ENCODE data around the gene IFT122. TPM values are rescaled to one million over a fixed set of nuclear protein-coding genes. Genes with fewer than 3 reads are reported as not detected.

Gene IFT122
- polyA plus RNA-seq, 1 experiment: 27.8 TPM

- POLR2A ChIA-PET: interaction anchor here (0.6 kb wide), 1 partner anchor 32 kb away, joined by 3 read pairs; no protein-coding TSS in a partner anchor
- Histone ChIP-seq H3K4me3 (ENCODE audit: low read depth, low read length) (no peak overlapping the region), H3K27me3 (ENCODE audit: control insufficient read depth, insufficient read depth, low read length) (no peaks in the 10 kb centered on the region), H3K36me3 (ENCODE audit: control insufficient read depth, insufficient read depth, low read length) (peaks cover 2% of the 10 kb centered on the region)
- CTCF ChIA-PET: no interaction called here
- TF ChIP-seq, protein P1, sequence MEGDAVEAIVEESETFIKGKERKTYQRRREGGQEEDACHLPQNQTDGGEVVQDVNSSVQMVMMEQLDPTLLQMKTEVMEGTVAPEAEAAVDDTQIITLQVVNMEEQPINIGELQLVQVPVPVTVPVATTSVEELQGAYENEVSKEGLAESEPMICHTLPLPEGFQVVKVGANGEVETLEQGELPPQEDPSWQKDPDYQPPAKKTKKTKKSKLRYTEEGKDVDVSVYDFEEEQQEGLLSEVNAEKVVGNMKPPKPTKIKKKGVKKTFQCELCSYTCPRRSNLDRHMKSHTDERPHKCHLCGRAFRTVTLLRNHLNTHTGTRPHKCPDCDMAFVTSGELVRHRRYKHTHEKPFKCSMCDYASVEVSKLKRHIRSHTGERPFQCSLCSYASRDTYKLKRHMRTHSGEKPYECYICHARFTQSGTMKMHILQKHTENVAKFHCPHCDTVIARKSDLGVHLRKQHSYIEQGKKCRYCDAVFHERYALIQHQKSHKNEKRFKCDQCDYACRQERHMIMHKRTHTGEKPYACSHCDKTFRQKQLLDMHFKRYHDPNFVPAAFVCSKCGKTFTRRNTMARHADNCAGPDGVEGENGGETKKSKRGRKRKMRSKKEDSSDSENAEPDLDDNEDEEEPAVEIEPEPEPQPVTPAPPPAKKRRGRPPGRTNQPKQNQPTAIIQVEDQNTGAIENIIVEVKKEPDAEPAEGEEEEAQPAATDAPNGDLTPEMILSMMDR (IDR thresholded peaks at IDR 0.05; ENCODE audit: insufficient read depth, low read depth, low read length): no peak
- DNase-seq (ENCODE audit: low read depth): no peak
Measured at GRCh38 chr3:129463094-129463493, 23.1 kb downstream of the IFT122 start.

DNA sequence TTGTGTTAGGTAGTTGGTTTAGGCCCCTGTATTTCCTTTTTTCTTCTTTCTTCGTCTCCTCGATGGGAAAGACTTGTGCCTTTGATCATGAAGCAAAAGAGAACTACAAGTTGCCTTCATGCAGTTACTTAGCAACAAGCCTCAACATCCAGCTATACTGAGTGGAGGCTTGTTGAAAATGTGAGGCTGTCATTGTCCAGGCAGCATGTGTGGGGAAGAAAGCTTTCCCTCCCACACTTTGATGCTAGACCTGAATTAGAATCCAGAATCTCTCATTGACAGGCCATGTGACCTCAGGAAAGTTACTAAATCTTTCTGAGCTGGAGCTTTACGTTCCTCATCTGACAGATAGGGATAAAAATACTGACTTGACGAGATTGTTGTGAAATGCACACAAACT lies 23.7 kb downstream of the IFT122 start:
- DNase-seq (ENCODE audit: low read depth): no peak
- ChIA-PET POLR2A (interaction anchor here (0.6 kb wide), 1 partner anchor 33 kb away, joined by 3 read pairs; no protein-coding TSS in a partner anchor), CTCF (interaction anchor here (1.2 to 1.3 kb wide), 2 partner anchors 18 to 24 kb away, joined by 3 to 4 read pairs; partner anchors contain the start of genes IFT122 and MBD4)
- H3K36me3 ChIP-seq (ENCODE audit: control insufficient read depth, insufficient read depth, low read length): peaks cover 2% of the 10 kb centered on the region
- no peak overlapping the region for H3K4me3 ChIP-seq (ENCODE audit: low read depth, low read length)
- H3K27me3 ChIP-seq (ENCODE audit: control insufficient read depth, insufficient read depth, low read length): no peaks in the 10 kb centered on the region
- TF ChIP-seq, protein P1 (IDR thresholded peaks at IDR 0.05; ENCODE audit: insufficient read depth, low read depth, low read length): no peak

- no peaks in the 10 kb centered on the region for H3K27me3 ChIP-seq (ENCODE audit: control insufficient read depth, insufficient read depth, low read length)
- ChIA-PET POLR2A (no interaction called here), CTCF (no interaction called here)
- H3K4me3 ChIP-seq (ENCODE audit: low read depth, low read length): no peak overlapping the region
- TF ChIP-seq, protein P1 (IDR thresholded peaks at IDR 0.05; ENCODE audit: insufficient read depth, low read depth, low read length): no peak
- no peak for DNase-seq (ENCODE audit: low read depth)
- H3K36me3 ChIP-seq (ENCODE audit: control insufficient read depth, insufficient read depth, low read length): peaks cover 2% of the 10 kb centered on the region
Measured at GRCh38 chr3:129467932-129468331, 27.9 kb downstream of the IFT122 start.

GRCh38 chr3:129469026-129469425 lies 29.0 kb downstream of the IFT122 start:
- TF ChIP-seq, protein P1 (IDR thresholded peaks at IDR 0.05; ENCODE audit: insufficient read depth, low read depth, low read length): no peak
- CTCF ChIA-PET: interaction anchor here (2.1 kb wide), 1 partner anchor 85 kb away, joined by 6 read pairs; no protein-coding TSS in a partner anchor
- no peaks in the 10 kb centered on the region for H3K27me3 ChIP-seq (ENCODE audit: control insufficient read depth, insufficient read depth, low read length)
- no peak for DNase-seq (ENCODE audit: low read depth)
- POLR2A ChIA-PET: no interaction called here
- H3K36me3 ChIP-seq (ENCODE audit: control insufficient read depth, insufficient read depth, low read length): peaks cover 2% of the 10 kb centered on the region
- H3K4me3 ChIP-seq (ENCODE audit: low read depth, low read length): no peak overlapping the region

DNA sequence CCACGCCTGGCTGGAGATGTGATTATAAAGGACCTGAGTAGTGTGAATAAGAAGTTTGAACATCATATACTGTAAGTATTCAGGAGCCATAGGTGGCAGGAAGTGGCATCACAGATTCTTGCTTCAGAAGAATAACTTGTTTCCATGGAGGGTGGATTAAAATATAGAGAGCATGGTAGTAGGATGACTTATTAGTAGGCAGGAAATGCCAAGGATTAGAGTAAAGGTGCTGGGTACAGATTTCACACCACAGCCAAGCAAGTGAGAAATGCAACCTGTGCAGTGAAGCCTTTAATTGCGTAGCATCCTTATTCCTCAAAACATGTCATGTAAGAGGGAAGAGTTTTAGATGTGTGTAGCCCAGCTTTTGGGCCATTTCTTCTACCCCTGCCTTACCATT lies 30.8 kb downstream of the IFT122 start:
- TF ChIP-seq, protein P1 (IDR thresholded peaks at IDR 0.05; ENCODE audit: insufficient read depth, low read depth, low read length): no peak
- Histone ChIP-seq H3K27me3 (ENCODE audit: control insufficient read depth, insufficient read depth, low read length) (no peaks in the 10 kb centered on the region), H3K36me3 (ENCODE audit: control insufficient read depth, insufficient read depth, low read length) (no peaks in the 10 kb centered on the region; the same call in 1 of the 2 replicates), H3K4me3 (ENCODE audit: low read depth, low read length) (no peak overlapping the region)
- ChIA-PET POLR2A (no interaction called here), CTCF (no interaction called here)
- DNase-seq (ENCODE audit: low read depth): no peak
